Thyroid gland (tissue), 4 donors: ENCODE results near the gene DNAJA3. TPM values are rescaled to one million over a fixed set of nuclear protein-coding genes. Genes with fewer than 3 reads are reported as not detected.

Source experiments
- DNase-seq, 2 donors: peaks; one replicate each; pipeline ENCODE4 v3.0.0-alpha.2; 2019
- H3K27ac ChIP-seq, 3 donors: fragments of 200-600 bp; sonication (generic); 1 replicate in 2 of 3; 2 replicates in 1 of 3; pipeline ENCODE4 v1.5.1; 2016 to 2019; ENCODE audit warnings: mild to moderate bottlenecking in 1 of 3, moderate library complexity in 1 of 3
- H3K27me3 ChIP-seq: fragments of 200-600 bp; sonication (generic); one replicate; pipeline ENCODE4 v1.5.1; 2019
- H3K36me3 ChIP-seq, 2 donors: fragments of 200-600 bp; sonication (generic); one replicate each; pipeline ENCODE4 v1.5.1; 2016 to 2019
- H3K4me1 ChIP-seq, 2 donors: fragments of 200-600 bp; sonication (generic); one replicate each; pipeline ENCODE4 v1.5.1; 2017 to 2019
- H3K4me3 ChIP-seq, 3 donors: fragments of 200-600 bp; sonication (generic); replicated peaks in 1 of 3; 1 replicate in 2 of 3; 2 replicates in 1 of 3; pipeline ENCODE4 v1.5.1; 2016; ENCODE audit warnings: mild to moderate bottlenecking in 1 of 3
- H3K9me3 ChIP-seq: fragments of 200-600 bp; sonication (generic); one replicate; pipeline ENCODE4 v1.5.1; 2017
- CTCF ChIP-seq, 6 experiments: fragments of 200-600 bp in 3 of 6; fragments of 450-650 bp in 3 of 6; sonication (generic) in 3 of 6; IDR thresholded peaks; one replicate each; pipeline ENCODE4 v1.5.1; 2016 to 2019; ENCODE audit warnings: antibody characterized with exemption in 6 of 6, mild to moderate bottlenecking in 2 of 6, inconsistent platforms in 1 of 6, moderate library complexity in 1 of 6
- POLR2A ChIP-seq, 2 donors: fragments of 450-650 bp; IDR thresholded peaks; one replicate each; pipeline ENCODE4 v1.6.1; 2017; ENCODE audit warnings: antibody characterized with exemption in 2 of 2, mild to moderate bottlenecking in 2 of 2, moderate library complexity in 1 of 2
- WGBS, 2 donors: methylation state at CpG; one replicate each; pipeline ENCODE4 v1.1.5; 2017; 5-methylcytosine and 5-hydroxymethylcytosine counted together
- intact Hi-C: fragments of 100-400 bp; cut with DNase I; formaldehyde crosslinking; loops from one replicate; pipeline ENCODE4 v1.15.1; 2023
- total RNA-seq, 4 donors: library from RNA; depleted of rRNA; stranded (reverse); fragments of >200 nt; gene quantifications; one replicate each; pipeline ENCODE4 v1.2.3, GENCODE V29; 2016

DNAJA3 gene
- total RNA-seq, 4 donors from 2014 or later: 41.0 to 61.0 (median 51.0) TPM

GRCh38 chr16:4486126-4486893 lies 60.6 kb downstream of the DNAJA3 start:
- TF ChIP-seq CTCF (IDR thresholded peaks at IDR 0.05): no peak
- TF ChIP-seq POLR2A (IDR thresholded peaks at IDR 0.05): no peak
- Histone ChIP-seq H3K4me1 (peaks cover 0 to 32% of the 10 kb centered on the region in 2 donors), H3K27me3 (no peaks in the 10 kb centered on the region), H3K27ac (peak overlapping the region; percentile 61 to 72 (median 67)), H3K36me3 (peaks cover 5 to 11% of the 10 kb centered on the region in 2 donors), H3K9me3 (no peaks in the 10 kb centered on the region), H3K4me3 (no peak overlapping the region)
- intact Hi-C loops: no loop called here
- WGBS, 2 donors: 84 to 91% methylated on average over 3 of the region's 3 CpGs
- peak; percentile 42 to 58 for DNase-seq

- H3K27ac ChIP-seq: peak overlapping the region in 2 of 3 donors; percentile 6 to 10
- intact Hi-C loops: no loop called here
Observed at GRCh38 chr16:4487955-4488498, 62.4 kb downstream of the DNAJA3 start.

GRCh38 chr16:4488499-4488967 lies 62.9 kb downstream of the DNAJA3 start:
- H3K36me3 ChIP-seq: peaks cover 5 to 11% of the 10 kb centered on the region in 2 donors
- no peak for TF ChIP-seq CTCF (IDR thresholded peaks at IDR 0.05)
- TF ChIP-seq POLR2A (IDR thresholded peaks at IDR 0.05): no peak
- H3K9me3 ChIP-seq: no peaks in the 10 kb centered on the region
- DNase-seq: no peak
- H3K27ac ChIP-seq: peak overlapping the region in 2 of 3 donors; percentile 6 to 10
- 82 to 86% methylated on average over 1 of the region's 1 CpG for WGBS, 2 donors
- intact Hi-C loops: no loop called here
- H3K4me3 ChIP-seq: no peak overlapping the region
- H3K4me1 ChIP-seq: peaks cover 0 to 32% of the 10 kb centered on the region in 2 donors
- no peaks in the 10 kb centered on the region for H3K27me3 ChIP-seq

More at GRCh38 chr16:4487955-4488498, 62.4 kb downstream of the DNAJA3 start:
- no peaks in the 10 kb centered on the region for H3K27me3 ChIP-seq
- H3K9me3 ChIP-seq: no peaks in the 10 kb centered on the region
- 54 to 55% methylated on average over 5 of the region's 5 CpGs for WGBS, 2 donors
- TF ChIP-seq POLR2A (IDR thresholded peaks at IDR 0.05): no peak
- no peak for TF ChIP-seq CTCF (IDR thresholded peaks at IDR 0.05)
- H3K4me1 ChIP-seq: peaks cover 0 to 32% of the 10 kb centered on the region in 2 donors
- no peak for DNase-seq
- no peak overlapping the region for H3K4me3 ChIP-seq
- peaks cover 5 to 11% of the 10 kb centered on the region in 2 donors for H3K36me3 ChIP-seq

- intact Hi-C loops: no loop called here
- no peak for DNase-seq
- H3K27me3 ChIP-seq: no peaks in the 10 kb centered on the region
- no peaks in the 10 kb centered on the region for H3K9me3 ChIP-seq
- peaks cover 5 to 11% of the 10 kb centered on the region in 2 donors for H3K36me3 ChIP-seq
- no peak overlapping the region for H3K4me3 ChIP-seq
- WGBS, 2 donors: 94 to 95% methylated on average over 5 of the region's 5 CpGs
- H3K27ac ChIP-seq: peak overlapping the region in 2 of 3 donors; percentile 6 to 10
- TF ChIP-seq CTCF (IDR thresholded peaks at IDR 0.05) (no peak), POLR2A (IDR thresholded peaks at IDR 0.05) (no peak)
- H3K4me1 ChIP-seq: peaks cover 0 to 32% of the 10 kb centered on the region in 2 donors
Observed at GRCh38 chr16:4489030-4489429, 63.4 kb downstream of the DNAJA3 start.

- no peak for DNase-seq
- 95 to 98% methylated on average over 4 of the region's 4 CpGs for WGBS, 2 donors
Observed at GRCh38 chr16:4491898-4492297, 66.2 kb downstream of the DNAJA3 start.

More at GRCh38 chr16:4491898-4492297, 66.2 kb downstream of the DNAJA3 start:
- no peak overlapping the region for H3K4me3 ChIP-seq
- intact Hi-C loops: no loop called here
- no peak for TF ChIP-seq POLR2A (IDR thresholded peaks at IDR 0.05)
- no peak for TF ChIP-seq CTCF (IDR thresholded peaks at IDR 0.05)
- H3K27me3 ChIP-seq: no peaks in the 10 kb centered on the region
- H3K9me3 ChIP-seq: no peaks in the 10 kb centered on the region
- H3K36me3 ChIP-seq: peaks cover 0 to 5% of the 10 kb centered on the region in 2 donors
- no peak overlapping the region for H3K27ac ChIP-seq
- H3K4me1 ChIP-seq: peaks cover 0 to 15% of the 10 kb centered on the region in 2 donors
